H9 (cell line): ENCODE results near the gene ZFP36. TPM values are rescaled to one million over a fixed set of nuclear protein-coding genes. Genes with fewer than 3 reads are reported as not detected.

Experiments
- DNase-seq: peaks from one replicate; pipeline ENCODE4 v3.0.0-alpha.2; 2017
- H2AFZ ChIP-seq: one replicate; pipeline ENCODE4 v1.6.1; 2013; ENCODE audit warnings: mild to moderate bottlenecking, low read length, control low read depth, moderate library complexity
- H2AK5ac ChIP-seq: 2 replicates; pipeline ENCODE4 v1.6.1; 2013; ENCODE audit warnings: low read length, control low read depth, mixed read lengths; ENCODE audit not compliant: insufficient read length
- H2BK120ac ChIP-seq: one replicate; pipeline ENCODE4 v1.6.1; 2013; ENCODE audit warnings: low read depth, mild to moderate bottlenecking, low read length, control low read depth, inconsistent platforms; ENCODE audit not compliant: poor library complexity, severe bottlenecking
- H2BK12ac ChIP-seq: 2 replicates; pipeline ENCODE4 v1.6.1; 2013; ENCODE audit warnings: low read length, control low read depth, mixed read lengths, low read depth; ENCODE audit not compliant: insufficient read length
- H2BK15ac ChIP-seq: 2 replicates; pipeline ENCODE4 v1.6.1; 2013; ENCODE audit warnings: low read depth, low read length, control low read depth
- H2BK20ac ChIP-seq: one replicate; pipeline ENCODE4 v1.6.1; 2013; ENCODE audit warnings: low read depth, mild to moderate bottlenecking, low read length, control low read depth, inconsistent platforms; ENCODE audit not compliant: poor library complexity, severe bottlenecking
- H2BK5ac ChIP-seq: 2 replicates; pipeline ENCODE4 v1.6.1; 2013; ENCODE audit warnings: low read length, control low read depth, mixed read lengths; ENCODE audit not compliant: insufficient read length
- H3K14ac ChIP-seq: 2 replicates; pipeline ENCODE4 v1.6.1; 2013; ENCODE audit warnings: low read length, control low read depth; ENCODE audit not compliant: insufficient read depth
- H3K18ac ChIP-seq: 2 replicates; pipeline ENCODE4 v1.6.1; 2013; ENCODE audit warnings: low read depth, mild to moderate bottlenecking, mixed read lengths, low read length, control low read depth; ENCODE audit not compliant: insufficient read length
- H3K23ac ChIP-seq: 2 replicates; pipeline ENCODE4 v1.6.1; 2013; ENCODE audit warnings: low read length, control low read depth, mixed read lengths, low read depth; ENCODE audit not compliant: insufficient read length
- H3K23me2 ChIP-seq: 2 replicates; pipeline ENCODE4 v1.6.1; 2013; ENCODE audit warnings: low read depth, mild to moderate bottlenecking, mixed read lengths, low read length, control low read depth; ENCODE audit not compliant: insufficient read length, poor library complexity, severe bottlenecking
- H3K27ac ChIP-seq: 2 replicates; pipeline ENCODE4 v1.5.1; 2013; ENCODE audit warnings: low read length, control low read depth, mixed read lengths, low read depth; ENCODE audit not compliant: insufficient read length
- H3K27me3 ChIP-seq: 2 replicates; pipeline ENCODE4 v1.6.1; 2013; ENCODE audit warnings: low read length, control low read depth, inconsistent platforms; ENCODE audit not compliant: insufficient read depth
- H3K4ac ChIP-seq: 2 replicates; pipeline ENCODE4 v1.6.1; 2013; ENCODE audit warnings: low read depth, mild to moderate bottlenecking, control low read depth, inconsistent platforms, low read length, moderate library complexity
- H3K4me1 ChIP-seq: 2 replicates; pipeline ENCODE4 v1.6.1; 2013; ENCODE audit warnings: low read length, control low read depth, inconsistent platforms; ENCODE audit not compliant: insufficient read depth
- H3K4me2 ChIP-seq: 2 replicates; pipeline ENCODE4 v1.6.1; 2013; ENCODE audit warnings: low read length, control low read depth, mixed read lengths; ENCODE audit not compliant: insufficient read length, insufficient read depth
- H3K56ac ChIP-seq: 2 replicates; pipeline ENCODE4 v1.6.1; 2013; ENCODE audit warnings: low read depth, mild to moderate bottlenecking, mixed read lengths, low read length, control low read depth; ENCODE audit not compliant: insufficient read length
- H3K79me1 ChIP-seq: 2 replicates; pipeline ENCODE4 v1.6.1; 2013; ENCODE audit warnings: low read depth, mild to moderate bottlenecking, moderate library complexity, low read length, control low read depth, inconsistent platforms; ENCODE audit not compliant: insufficient read depth, poor library complexity, severe bottlenecking
- H3K79me2 ChIP-seq: 2 replicates; pipeline ENCODE4 v1.6.1; 2013; ENCODE audit warnings: low read length, control low read depth, inconsistent platforms; ENCODE audit not compliant: insufficient read depth
- H3K9ac ChIP-seq: 2 replicates; pipeline ENCODE4 v1.6.1; 2013; ENCODE audit warnings: low read length, control low read depth, mixed read lengths; ENCODE audit not compliant: insufficient read length; ENCODE audit errors: extremely low read depth
- H3K9me3 ChIP-seq: one replicate; pipeline ENCODE4 v1.6.1; 2013; ENCODE audit warnings: low read depth, low read length, inconsistent platforms; ENCODE audit not compliant: control insufficient read depth
- H3T11ph ChIP-seq: one replicate; pipeline ENCODE4 v1.6.1; 2013; ENCODE audit warnings: mild to moderate bottlenecking, low read length, control low read depth, inconsistent platforms
- H4K20me1 ChIP-seq: one replicate; pipeline ENCODE4 v1.6.1; 2013; ENCODE audit not compliant: control insufficient read depth, insufficient read length, insufficient read depth
- H4K5ac ChIP-seq: 2 replicates; pipeline ENCODE4 v1.6.1; 2013; ENCODE audit warnings: low read depth, mild to moderate bottlenecking, mixed read lengths, low read length, control low read depth; ENCODE audit not compliant: insufficient read length
- H4K8ac ChIP-seq: replicated peaks from 2 replicates; pipeline ENCODE4 v1.6.1; 2013; ENCODE audit warnings: low read length, control low read depth, mixed read lengths, low read depth; ENCODE audit not compliant: insufficient read length
- H4K91ac ChIP-seq: 2 replicates; pipeline ENCODE4 v1.6.1; 2013; ENCODE audit warnings: low read depth, mild to moderate bottlenecking, moderate library complexity, mixed read lengths, low read length, control low read depth; ENCODE audit not compliant: insufficient read length
- H3K27ac Mint-ChIP-seq, 3 experiments: 2 replicates in 2 of 3; 3 replicates in 1 of 3; pipeline ENCODE4 v1.8.0; 2020 to 2021; ENCODE audit warnings: mixed read lengths in 3 of 3, mild to moderate bottlenecking in 1 of 3, moderate library complexity in 1 of 3
- H3K27me3 Mint-ChIP-seq: 2 replicates; pipeline ENCODE4 v1.8.0; 2021; ENCODE audit warnings: low read depth, mild to moderate bottlenecking, moderate library complexity, mixed read lengths
- H3K36me3 Mint-ChIP-seq, 3 experiments: 2 replicates in 2 of 3; 3 replicates in 1 of 3; pipeline ENCODE4 v1.8.0; 2020 to 2021; ENCODE audit warnings: low read depth in 3 of 3, mixed read lengths in 3 of 3; ENCODE audit not compliant: insufficient read depth in 1 of 3
- H3K4me1 Mint-ChIP-seq, 2 experiments: 2 replicates each; pipeline ENCODE4 v1.8.0; 2020; ENCODE audit warnings: mixed read lengths in 2 of 2
- H3K4me3 Mint-ChIP-seq, 2 experiments: 2 replicates in 1 of 2; 3 replicates in 1 of 2; pipeline ENCODE4 v1.8.0; 2020 to 2021; ENCODE audit warnings: mild to moderate bottlenecking in 2 of 2, mixed read lengths in 2 of 2, moderate library complexity in 1 of 2
- H3K9me3 Mint-ChIP-seq, 2 experiments: 2 replicates in 1 of 2; 3 replicates in 1 of 2; pipeline ENCODE4 v1.8.0; 2020; ENCODE audit warnings: mild to moderate bottlenecking in 2 of 2, mixed read lengths in 2 of 2, moderate library complexity in 1 of 2
- CTCF ChIP-seq: fragments of 200-600 bp; sonication (generic); conservative IDR thresholded peaks from 3 replicates; pipeline ENCODE4 v1.8.0; 2021; ENCODE audit warnings: antibody characterized with exemption, mild to moderate bottlenecking
- WGBS: extraction: QIAGEN DNeasy Blood & Tissue Kit; methylation state at CpG from one replicate; pipeline ENCODE4 v1.1.7; 2013; ENCODE audit warnings: missing lambda C conversion rate, low lambda C conversion rate, mixed read lengths; ENCODE audit not compliant: insufficient read length; ENCODE audit errors: extremely low coverage; 5-methylcytosine and 5-hydroxymethylcytosine counted together
- total RNA-seq: library from RNA; stranded (reverse); gene quantifications from 2 replicates; pipeline ENCODE4 v1.2.1, GENCODE V29; 2021

Gene ZFP36
- total RNA-seq, 1 experiment from 2014 or later = 14.6 TPM

- Mint-ChIP-seq H3K4me1 (peaks cover 26 to 31% of the 10 kb centered on the region in 2 experiments), H3K4me3 (no peak overlapping the region), H3K36me3 (peaks cover 7 to 20% (median 16%) of the 10 kb centered on the region in 3 experiments; a peak in 6 of 7 replicates), H3K27ac (no peak overlapping the region), H3K27me3 (no peaks in the 10 kb centered on the region; the same call in 1 of the 2 replicates), H3K9me3 (no peaks in the 10 kb centered on the region; a peak in 2 of 5 replicates)
- H3K9me3 ChIP-seq = no peaks in the 10 kb centered on the region
- no peak overlapping the region for H4K91ac ChIP-seq
- no peak overlapping the region for H3K4ac ChIP-seq
- H3T11ph ChIP-seq = no peak overlapping the region
- H3K14ac ChIP-seq = no peak overlapping the region
- no peak overlapping the region for H4K8ac ChIP-seq
- H3K27ac ChIP-seq = no peak overlapping the region
- no peak overlapping the region for H3K4me2 ChIP-seq
- H3K18ac ChIP-seq = no peak overlapping the region
- no peaks in the 10 kb centered on the region for H3K27me3 ChIP-seq
- H2BK20ac ChIP-seq = no peak overlapping the region
- H2BK12ac ChIP-seq = no peak overlapping the region
- no peak overlapping the region for H3K23ac ChIP-seq
- no peak overlapping the region for H2BK15ac ChIP-seq
- H3K23me2 ChIP-seq = peaks cover 15% of the 10 kb centered on the region
- H3K79me1 ChIP-seq = no peaks in the 10 kb centered on the region
- no peaks in the 10 kb centered on the region for H4K20me1 ChIP-seq
- H2AK5ac ChIP-seq = no peak overlapping the region
- H4K5ac ChIP-seq = no peak overlapping the region
- H3K4me1 ChIP-seq = peaks cover 4% of the 10 kb centered on the region; the same call in 1 of the 2 replicates
- no peak overlapping the region for H3K9ac ChIP-seq
- H3K56ac ChIP-seq = no peak overlapping the region
- H2BK5ac ChIP-seq = no peak overlapping the region
- H3K79me2 ChIP-seq = no peaks in the 10 kb centered on the region
- DNase-seq = no peak
- no CpG with 5 or more reads among the region's 4 CpGs for WGBS
- no peak for TF ChIP-seq CTCF
- H2BK120ac ChIP-seq = no peak overlapping the region
- H2AFZ ChIP-seq = no peak overlapping the region
Observed at GRCh38 chr19:39400061-39400460, 6.6 kb upstream of the ZFP36 start.
